Mucosa of rectum (tissue), 2 donors: Measurements from ENCODE around the gene STRC.
"Not testable (repeated sequence)": the region's sequence is repeated elsewhere in the genome, so short reads cannot be mapped to it uniquely, and the experiment has no call there.

ENCODE experiments used
- H3K27ac ChIP-seq, 2 donors: one replicate each; pipeline ENCODE4 v1.7.0; 2013; ENCODE audit warnings: inconsistent platforms in 2 of 2, low read depth in 2 of 2, low read length in 2 of 2
- H3K27me3 ChIP-seq, 2 donors: one replicate each; pipeline ENCODE4 v1.7.0; 2013; ENCODE audit warnings: low read length in 2 of 2; ENCODE audit not compliant: control insufficient read depth in 2 of 2, insufficient read depth in 2 of 2
- H3K36me3 ChIP-seq, 2 donors: one replicate each; pipeline ENCODE4 v1.7.0; 2013; ENCODE audit warnings: low read length in 2 of 2; ENCODE audit not compliant: control insufficient read depth in 2 of 2, insufficient read depth in 2 of 2
- H3K4me1 ChIP-seq, 2 donors: one replicate each; pipeline ENCODE4 v1.7.0; 2013; ENCODE audit warnings: low read length in 2 of 2, mild to moderate bottlenecking in 1 of 2; ENCODE audit not compliant: control insufficient read depth in 2 of 2, insufficient read depth in 2 of 2
- H3K4me3 ChIP-seq, 2 donors: one replicate each; pipeline ENCODE4 v1.7.0; 2013; ENCODE audit warnings: low read length in 2 of 2
- H3K9ac ChIP-seq, 2 donors: one replicate each; pipeline ENCODE4 v1.7.0; 2013; ENCODE audit warnings: low read length in 2 of 2, low read depth in 1 of 2, mild to moderate bottlenecking in 1 of 2
- H3K9me3 ChIP-seq, 2 donors: one replicate each; pipeline ENCODE4 v1.7.0; 2013; ENCODE audit warnings: low read length in 2 of 2; ENCODE audit not compliant: control insufficient read depth in 2 of 2
- donor health status: healthy.
- donor health status: Normal muscosa, but diverticular disease.

STRC gene

DNA sequence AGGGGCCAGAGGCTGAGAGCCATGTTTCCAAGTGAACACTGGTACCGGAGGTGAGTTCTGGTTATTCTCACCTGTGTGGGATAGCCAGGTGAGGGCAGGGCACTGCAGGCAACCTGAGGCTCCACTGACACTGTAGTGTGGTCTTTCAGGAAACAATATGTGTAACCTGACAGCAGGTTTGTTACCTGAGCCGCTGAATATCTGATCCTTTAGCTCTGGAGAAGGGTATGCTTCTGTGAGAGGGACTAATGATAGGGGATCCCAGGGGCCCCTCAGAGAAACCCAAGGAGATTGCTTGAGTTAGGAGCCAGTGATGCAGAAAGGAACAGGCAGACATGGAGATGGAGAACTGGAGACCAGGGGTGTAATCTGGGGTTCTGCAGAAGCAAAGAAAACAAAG, at the start of gene STRC:
TSS of gene STRC (minus strand) at position 101 of the 400 bp plus-strand sequence. CDS start at position 23, 78 bp downstream.
- H3K9me3 ChIP-seq, H3K36me3 ChIP-seq, H3K4me3 ChIP-seq, H3K4me1 ChIP-seq, H3K27me3 ChIP-seq, H3K9ac ChIP-seq, H3K27ac ChIP-seq: not testable (repeated sequence)

DNA sequence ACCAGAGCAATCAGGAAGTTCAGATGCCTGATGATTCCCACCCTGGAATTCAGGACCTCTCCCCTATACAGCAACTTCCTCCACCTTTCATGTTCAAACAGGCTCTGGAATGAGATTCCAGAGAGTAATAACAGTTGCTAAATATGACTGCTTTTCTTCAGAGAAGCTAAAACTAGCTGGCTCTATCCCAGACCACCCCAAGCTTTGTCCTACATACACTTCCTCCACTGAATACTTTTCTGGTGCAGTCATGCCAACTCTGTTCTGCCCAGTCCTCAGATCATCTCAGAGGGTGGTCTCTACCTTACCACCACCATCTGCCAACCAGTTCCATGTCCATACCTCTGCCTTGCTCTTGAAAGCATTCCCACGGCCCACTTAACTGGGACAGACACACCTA, 47.6 kb upstream of the STRC start:
- not testable (repeated sequence) for H3K27ac ChIP-seq, H3K27me3 ChIP-seq

DNA sequence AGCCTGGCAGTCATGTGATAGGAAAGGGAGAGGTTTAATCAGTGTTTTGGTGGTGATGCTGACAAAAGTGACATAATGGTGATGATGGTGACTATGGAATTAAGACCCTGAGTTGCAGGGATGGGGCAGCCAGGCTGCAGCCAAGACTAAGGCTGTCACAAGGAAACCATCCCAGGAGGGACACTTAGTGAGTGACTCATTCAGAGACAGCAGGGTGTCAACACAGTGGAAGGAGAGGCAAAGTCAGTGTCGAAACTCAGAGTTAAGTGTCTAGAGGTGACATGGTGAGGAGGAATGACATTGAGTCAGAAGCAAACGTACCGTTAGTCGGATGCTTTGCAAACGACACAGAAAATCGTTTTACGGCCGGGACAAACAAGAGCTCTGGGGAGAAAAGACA, 44.7 kb upstream of the STRC start:
- not testable (repeated sequence) for H3K4me3 ChIP-seq, H3K9me3 ChIP-seq, H3K4me1 ChIP-seq, H3K36me3 ChIP-seq, H3K27me3 ChIP-seq, H3K9ac ChIP-seq, H3K27ac ChIP-seq

More for the DNA sequence above, 47.6 kb upstream of the STRC start:
- H3K36me3 ChIP-seq, H3K9me3 ChIP-seq, H3K9ac ChIP-seq, H3K4me3 ChIP-seq, H3K4me1 ChIP-seq: not testable (repeated sequence)

DNA sequence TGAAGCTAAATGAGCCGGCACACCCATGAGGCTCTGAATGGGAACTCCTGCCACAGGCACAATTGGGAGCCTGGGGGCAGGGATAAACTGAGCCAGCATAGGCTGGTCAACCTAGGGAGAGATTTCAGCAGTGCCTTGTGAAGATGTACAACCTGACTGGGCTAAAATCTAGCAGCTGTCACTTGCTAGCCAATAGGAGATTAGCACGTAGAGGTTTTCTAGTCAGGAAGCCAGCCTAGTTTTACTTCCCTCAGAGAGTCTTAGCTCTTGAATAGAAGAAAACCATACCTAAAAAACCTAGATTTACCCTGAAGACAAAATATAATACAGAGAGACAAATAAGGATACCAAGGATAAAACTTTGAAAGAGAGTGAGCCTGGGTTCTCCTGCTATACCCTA, 43.7 kb upstream of the STRC start:
- H3K4me1 ChIP-seq, H3K9ac ChIP-seq, H3K36me3 ChIP-seq, H3K27me3 ChIP-seq, H3K4me3 ChIP-seq, H3K27ac ChIP-seq, H3K9me3 ChIP-seq: not testable (repeated sequence)

DNA sequence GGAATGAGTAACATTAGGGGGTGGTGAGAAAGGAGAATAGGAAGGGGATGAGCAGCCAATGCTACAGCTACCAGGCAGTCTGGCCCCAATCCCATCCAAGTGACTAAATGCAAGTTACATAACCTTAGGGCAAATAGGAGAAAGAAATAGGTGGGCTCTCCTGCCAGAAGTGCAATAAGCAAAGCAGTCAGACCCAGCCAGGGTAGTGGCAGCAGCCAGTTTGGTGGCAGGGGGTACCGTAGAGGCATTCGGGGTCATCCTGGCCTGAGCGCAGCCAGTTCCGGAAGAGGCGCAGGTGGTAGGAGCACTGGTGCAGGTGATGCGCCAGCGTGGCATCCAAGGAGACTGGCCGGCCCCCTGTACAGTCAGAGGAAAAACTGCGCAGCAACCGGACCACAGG, 41.1 kb upstream of the STRC start:
- not testable (repeated sequence) for H3K4me1 ChIP-seq, H3K4me3 ChIP-seq, H3K9me3 ChIP-seq, H3K9ac ChIP-seq, H3K27ac ChIP-seq, H3K27me3 ChIP-seq, H3K36me3 ChIP-seq

DNA sequence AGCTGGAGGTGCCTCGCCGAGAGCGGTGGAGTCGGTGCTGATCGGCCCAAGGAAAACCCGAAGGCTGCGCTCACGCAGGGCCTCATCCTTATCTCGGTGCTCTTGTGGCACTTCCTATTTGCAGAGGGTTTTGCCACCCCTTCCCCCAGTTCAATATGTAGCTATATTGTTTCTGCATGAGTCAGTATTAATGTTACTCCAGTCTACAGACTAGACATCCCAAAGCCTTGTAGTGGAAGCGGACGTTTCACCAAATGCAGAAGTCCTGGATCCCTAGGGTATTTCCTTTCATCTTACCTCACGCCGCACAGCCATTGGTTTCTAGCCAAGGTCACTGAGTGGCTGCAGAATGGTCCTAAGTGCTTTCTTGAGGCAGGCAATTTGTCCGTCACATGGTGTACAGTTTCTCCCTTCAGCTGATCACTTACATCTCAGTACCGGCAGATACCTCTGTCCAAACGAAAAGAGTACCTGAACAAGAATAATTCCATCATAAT, 30.9 kb upstream of the STRC start:
- H3K36me3 ChIP-seq, H3K4me1 ChIP-seq, H3K4me3 ChIP-seq: not testable (repeated sequence)

DNA sequence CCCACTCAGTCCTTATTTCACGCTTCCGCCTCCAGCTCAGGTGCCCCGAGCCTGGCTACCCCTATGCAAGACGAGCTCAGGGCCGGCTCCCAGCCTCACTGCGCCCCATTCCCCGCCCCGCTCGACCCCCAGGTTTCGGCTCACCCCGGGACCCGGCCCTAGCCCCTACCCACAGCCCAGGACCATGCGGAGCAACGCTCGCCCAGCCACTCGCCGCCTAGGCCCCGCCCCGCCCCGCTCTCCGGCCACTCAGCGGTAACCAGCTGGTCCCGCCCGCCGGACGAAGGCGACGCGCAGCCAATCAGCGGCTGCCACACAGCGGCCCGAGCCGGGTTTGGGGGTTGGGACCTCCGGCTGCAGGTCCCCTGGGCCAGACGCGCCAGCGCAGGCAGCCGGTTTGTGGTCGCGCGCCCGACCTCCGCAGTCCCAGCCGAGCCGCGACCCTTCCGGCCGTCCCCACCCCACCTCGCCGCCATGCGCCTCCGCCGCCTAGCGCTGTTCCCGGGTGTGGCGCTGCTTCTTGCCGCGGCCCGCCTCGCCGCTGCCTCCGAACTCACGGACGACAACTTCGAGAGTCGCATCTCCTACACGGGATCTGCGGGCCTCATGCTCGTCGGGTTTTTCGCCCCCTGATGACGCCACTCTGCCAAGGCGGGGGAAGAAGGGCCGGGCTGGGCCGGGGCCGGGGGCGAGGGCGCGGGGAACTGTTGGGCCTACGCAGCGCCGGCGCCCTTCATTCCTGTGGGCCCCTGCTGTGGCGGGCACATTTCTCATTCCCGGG, 30.2 kb upstream of the STRC start, which contains the start of gene CATSPER2:
TSS of gene CATSPER2 (minus strand) at position 196 of the 781 bp plus-strand sequence. CDS start 783 bp downstream, outside the sequence.
- Histone ChIP-seq H3K9me3 (no peaks in the 10 kb centered on the region), H3K4me3 (no peak within 1 kb of the TSS), H3K36me3 (no peaks in the 10 kb centered on the region), H3K27ac (no peak within 1 kb of the TSS), H3K9ac (no peak within 1 kb of the TSS), H3K4me1 (no peaks in the 10 kb centered on the region), H3K27me3 (no peaks in the 10 kb centered on the region)

More for the DNA sequence above, 30.9 kb upstream of the STRC start:
- H3K27ac ChIP-seq, H3K9me3 ChIP-seq, H3K9ac ChIP-seq, H3K27me3 ChIP-seq: not testable (repeated sequence)

DNA sequence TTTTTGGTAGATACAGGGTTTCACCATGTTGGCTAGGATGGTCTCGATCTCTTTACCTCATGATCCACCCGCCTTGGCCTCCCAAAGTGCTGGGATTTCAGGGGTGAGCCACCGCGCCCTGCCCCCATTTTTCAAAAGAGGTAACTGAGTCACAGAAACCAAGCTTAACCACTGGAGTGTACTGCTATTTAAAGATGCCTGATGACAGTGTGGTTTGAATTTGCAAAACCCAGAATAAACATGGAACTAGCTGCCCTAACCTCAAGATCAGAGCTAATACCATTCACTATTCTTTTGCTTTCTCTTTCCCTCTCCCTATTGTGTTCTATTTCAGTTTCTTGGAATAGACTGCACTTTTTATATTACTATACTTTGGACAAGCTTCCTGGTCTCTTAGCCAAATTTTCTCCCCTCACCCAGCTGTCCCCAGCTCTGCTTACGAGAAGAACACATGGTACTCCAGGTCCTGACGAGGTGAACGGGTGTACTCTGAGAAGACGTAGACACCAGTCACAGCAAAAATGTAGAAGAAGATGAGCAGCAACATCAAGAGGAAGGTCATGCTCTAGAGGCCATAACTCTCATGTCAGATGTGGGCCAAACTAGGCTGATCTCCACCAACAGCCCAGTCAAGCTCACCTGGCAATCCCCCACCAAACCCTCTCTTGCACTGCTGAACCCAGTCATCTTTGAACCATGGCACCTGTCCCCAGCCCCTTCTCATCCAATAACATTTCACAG, 20.0 kb upstream of the STRC start:
- not testable (repeated sequence) for H3K4me3 ChIP-seq, H3K9ac ChIP-seq, H3K36me3 ChIP-seq, H3K4me1 ChIP-seq, H3K9me3 ChIP-seq, H3K27me3 ChIP-seq, H3K27ac ChIP-seq

DNA sequence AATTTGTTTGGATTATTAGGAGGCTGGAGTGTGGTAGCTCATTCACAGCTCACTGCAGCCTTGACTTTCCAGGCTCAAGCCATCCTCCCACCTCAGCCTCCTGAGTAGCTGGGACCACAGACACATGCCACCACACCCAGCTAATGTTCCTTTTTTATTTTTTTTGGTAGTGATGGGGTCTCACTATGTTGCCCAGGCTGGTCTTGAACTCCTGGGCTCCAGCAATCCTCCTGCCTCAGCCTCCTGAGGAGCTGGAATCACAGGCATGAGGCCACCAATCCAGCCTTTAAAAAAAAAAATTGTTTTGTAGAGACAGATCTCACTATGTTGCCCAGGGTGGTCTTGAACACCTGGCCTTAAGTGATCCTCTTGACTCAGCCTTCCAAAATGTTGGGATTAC, 8.3 kb upstream of the STRC start:
- not testable (repeated sequence) for H3K27me3 ChIP-seq, H3K4me3 ChIP-seq, H3K9me3 ChIP-seq, H3K9ac ChIP-seq, H3K36me3 ChIP-seq, H3K4me1 ChIP-seq, H3K27ac ChIP-seq

DNA sequence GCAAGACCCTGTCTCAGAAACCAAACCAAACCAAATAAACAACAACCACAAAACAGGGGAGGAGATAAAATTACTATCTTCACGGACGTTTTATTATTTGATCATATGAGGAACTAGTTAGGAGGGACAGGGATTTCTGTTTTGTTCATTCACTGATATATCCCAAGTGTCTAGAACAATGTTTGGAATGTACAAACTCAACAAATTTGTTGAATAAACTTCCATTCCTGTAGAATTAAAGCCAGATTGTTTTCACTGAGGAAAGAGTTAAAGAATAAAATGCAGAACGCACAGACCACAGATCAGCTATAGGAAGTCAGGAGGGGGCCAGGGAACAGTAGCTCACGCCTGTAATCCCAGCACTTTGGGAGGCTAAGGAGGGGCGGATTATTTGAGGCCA, 6.5 kb upstream of the STRC start:
- H3K4me3 ChIP-seq, result no peak overlapping the region
- H3K27me3 ChIP-seq, result peaks cover 0 to 2% of the 10 kb centered on the region in 2 donors
- H3K9ac ChIP-seq, result no peak overlapping the region
- H3K4me1 ChIP-seq, result no peaks in the 10 kb centered on the region
- H3K36me3 ChIP-seq, result no peaks in the 10 kb centered on the region
- H3K9me3 ChIP-seq, result no peaks in the 10 kb centered on the region
- no peak overlapping the region for H3K27ac ChIP-seq
